GM10266 (cell line): ENCODE measurements around the gene ZNF837.

Experiments
- DNase-seq: peaks from one replicate; pipeline ENCODE4 v3.0.0; 2012; ENCODE audit errors: extremely low spot score
- TF ChIP-seq, protein P1 (sequence below): IDR thresholded peaks from 2 replicates; pipeline ENCODE4 v1.5.1; 2012; ENCODE audit warnings: mild to moderate bottlenecking, low read depth; ENCODE audit not compliant: control insufficient read depth, insufficient read depth; ENCODE audit errors: missing control alignments

ZNF837 gene

DNA sequence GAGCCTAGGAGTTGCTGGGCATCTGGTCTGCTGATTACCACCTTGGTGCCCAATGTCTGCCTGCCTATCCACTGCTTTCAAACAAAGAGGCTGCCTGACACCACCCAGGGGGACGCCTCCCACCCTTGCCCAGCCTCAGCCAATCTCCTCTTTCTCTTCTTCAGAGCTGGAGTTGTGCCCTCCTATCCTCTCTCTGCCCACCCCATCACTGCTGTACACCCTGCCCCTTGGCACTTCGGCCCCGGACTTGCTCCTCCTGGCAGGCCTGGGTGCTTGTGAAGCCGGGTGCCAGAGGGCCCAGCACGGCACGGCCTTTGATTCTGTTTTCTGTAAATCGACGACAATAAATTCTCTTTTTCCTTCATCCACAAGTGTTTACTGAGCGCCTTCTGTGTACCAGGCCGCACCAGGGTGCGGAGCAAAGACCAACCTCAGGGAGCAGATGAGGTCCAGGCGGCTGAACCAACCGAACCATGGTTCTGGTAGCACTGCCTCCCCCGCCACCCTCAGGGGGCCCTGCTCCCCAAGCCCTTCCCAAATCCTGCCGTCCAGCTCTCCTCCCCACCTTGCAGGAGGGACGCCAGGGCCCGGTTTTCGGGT is 19.6 kb upstream of the ZNF837 start:
- no peak for DNase-seq
- TF ChIP-seq, protein P1, sequence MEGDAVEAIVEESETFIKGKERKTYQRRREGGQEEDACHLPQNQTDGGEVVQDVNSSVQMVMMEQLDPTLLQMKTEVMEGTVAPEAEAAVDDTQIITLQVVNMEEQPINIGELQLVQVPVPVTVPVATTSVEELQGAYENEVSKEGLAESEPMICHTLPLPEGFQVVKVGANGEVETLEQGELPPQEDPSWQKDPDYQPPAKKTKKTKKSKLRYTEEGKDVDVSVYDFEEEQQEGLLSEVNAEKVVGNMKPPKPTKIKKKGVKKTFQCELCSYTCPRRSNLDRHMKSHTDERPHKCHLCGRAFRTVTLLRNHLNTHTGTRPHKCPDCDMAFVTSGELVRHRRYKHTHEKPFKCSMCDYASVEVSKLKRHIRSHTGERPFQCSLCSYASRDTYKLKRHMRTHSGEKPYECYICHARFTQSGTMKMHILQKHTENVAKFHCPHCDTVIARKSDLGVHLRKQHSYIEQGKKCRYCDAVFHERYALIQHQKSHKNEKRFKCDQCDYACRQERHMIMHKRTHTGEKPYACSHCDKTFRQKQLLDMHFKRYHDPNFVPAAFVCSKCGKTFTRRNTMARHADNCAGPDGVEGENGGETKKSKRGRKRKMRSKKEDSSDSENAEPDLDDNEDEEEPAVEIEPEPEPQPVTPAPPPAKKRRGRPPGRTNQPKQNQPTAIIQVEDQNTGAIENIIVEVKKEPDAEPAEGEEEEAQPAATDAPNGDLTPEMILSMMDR = no peak

DNA sequence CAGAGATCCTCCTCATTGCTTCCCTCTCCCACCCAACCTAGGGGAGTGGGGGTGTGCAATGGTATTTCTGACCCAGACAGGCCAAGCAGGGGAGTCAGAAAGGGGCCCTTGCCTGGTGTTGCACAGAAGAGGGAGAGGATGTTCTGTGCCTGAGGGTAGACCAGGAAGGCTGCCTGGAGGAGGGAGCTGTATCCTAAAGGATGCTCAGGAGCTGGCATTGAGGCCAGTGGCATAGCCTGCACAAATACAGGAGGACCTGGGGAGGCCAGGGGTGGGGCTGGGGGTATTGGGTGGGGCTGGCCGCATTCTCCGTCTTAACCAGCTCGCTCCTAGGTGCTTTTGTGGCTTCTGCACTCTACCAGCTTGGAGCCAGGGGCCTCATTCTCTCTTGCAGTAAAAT is 19.1 kb upstream of the ZNF837 start:
- TF ChIP-seq, protein P1 = no peak
- no peak for DNase-seq

DNA sequence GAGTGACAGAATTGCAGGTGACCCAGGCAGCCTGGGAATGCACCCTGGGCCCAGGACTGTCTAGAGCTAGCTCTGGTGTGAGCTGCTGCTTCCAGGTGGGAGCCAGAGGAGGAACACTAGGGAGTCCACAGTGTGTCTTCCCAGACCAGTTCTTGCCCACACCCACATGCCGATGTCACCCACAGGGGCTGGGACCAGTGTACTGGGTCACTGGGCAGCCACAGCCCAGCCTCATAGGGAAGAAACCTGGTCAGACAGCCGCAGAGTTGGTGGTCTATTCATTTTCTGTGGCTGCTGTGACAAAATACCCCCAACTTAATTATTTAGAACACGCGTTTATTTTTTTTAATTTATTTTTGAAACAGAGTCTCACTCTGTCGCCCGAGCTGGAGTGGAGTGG is 17.7 kb upstream of the ZNF837 start:
- DNase-seq = no peak
- TF ChIP-seq, protein P1 = no peak

DNA sequence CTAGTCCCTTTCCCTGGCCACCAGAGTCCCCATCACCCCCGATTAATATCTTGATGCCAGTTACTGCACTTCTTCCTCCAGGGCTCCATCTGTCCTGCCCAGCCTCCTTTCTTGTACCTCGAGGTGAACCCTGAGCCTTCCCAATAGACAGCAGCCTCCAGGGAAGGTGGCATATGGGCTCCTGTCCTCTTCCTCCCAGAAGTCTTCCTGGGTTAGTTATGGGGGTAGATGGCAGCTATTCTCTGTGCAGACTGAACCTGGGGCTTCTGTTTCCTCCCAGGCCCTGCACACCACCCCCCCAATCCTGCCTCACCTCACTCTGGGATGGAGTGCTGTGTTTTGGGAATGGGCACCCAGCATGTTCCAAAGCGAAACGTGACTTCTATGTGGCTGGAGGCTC is 17.3 kb upstream of the ZNF837 start:
- DNase-seq = no peak
- TF ChIP-seq, protein P1 = no peak

DNA sequence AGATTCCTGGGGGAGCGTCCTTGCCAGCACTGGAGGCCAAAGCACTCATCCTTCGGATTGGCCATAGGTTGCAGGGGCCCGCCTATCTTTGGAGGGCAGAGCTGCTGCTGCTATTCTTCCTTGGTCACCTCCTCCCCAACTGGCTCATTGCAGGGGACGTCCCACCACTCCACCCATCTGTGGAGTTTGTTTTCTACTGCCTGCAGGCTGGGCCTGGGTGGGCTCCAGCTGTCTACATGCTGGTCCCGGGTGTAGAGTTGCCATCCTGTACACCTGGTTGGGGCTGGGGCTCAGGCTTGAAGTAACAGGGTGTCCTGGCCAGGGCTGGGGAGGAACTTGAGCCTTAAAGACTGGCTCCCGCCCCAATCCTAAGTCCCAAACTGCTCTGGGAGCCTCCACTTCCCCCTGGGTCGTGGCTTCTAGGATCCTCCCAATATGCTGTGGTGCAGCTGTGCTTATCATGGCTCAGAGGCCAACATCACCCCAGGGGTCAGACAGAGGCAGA is 16.8 kb upstream of the ZNF837 start:
- TF ChIP-seq, protein P1 = no peak
- peak; percentile 26 for DNase-seq

DNA sequence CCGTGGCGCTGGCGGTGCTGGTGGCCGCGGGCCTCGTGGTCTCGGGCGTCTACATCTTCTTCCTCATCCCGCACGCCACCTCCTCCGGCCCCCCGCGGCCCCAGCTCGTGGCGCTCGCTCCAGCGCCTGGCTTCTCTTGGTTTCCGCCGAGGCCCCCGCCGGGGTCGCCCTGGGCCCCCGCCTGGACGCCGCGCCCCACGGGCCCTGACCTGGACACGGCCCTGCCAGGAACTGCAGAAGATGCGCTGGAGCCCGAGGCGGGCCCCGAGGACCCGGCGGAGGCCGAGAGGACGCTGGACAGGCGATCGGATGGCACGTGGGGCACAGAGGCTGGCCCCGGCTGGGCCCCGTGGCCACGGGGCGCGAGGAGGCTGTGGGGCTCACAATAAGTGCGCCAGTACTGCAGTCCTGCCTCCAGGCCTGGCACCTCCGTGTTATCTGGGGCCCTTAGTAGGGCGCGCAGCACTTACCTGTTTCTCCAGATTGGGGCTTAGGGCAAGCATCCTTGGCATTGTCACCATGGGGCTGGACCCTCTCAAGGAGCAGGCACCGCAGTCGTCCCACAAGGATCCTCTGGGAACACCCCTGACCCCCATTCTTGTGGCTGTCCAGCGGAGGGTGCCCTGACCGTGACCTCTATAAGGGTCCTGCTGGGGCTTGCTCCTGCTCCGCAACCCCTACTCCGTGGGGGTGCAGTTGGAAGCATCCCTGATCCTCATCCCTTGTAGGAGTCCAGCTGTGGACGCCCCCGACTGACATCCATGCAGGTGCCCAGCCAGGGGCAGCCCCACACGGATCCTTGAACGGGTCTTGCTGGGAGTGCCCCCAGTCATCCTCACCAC is 16.1 kb upstream of the ZNF837 start:
- DNase-seq = no peak
- TF ChIP-seq, protein P1 = no peak
